Smooth muscle cell of the pulmonary artery (primary cell): ENCODE results near the gene PCDH15. TPM values are rescaled to one million over a fixed set of nuclear protein-coding genes. Genes with fewer than 3 reads are reported as not detected.

ENCODE experiments used
- total RNA-seq: library from RNA; depleted of rRNA; stranded (reverse); fragments of >200 nt; gene quantifications from 2 replicates; pipeline ENCODE4 v1.2.3, GENCODE V29; 2014

Gene PCDH15
- not detected in 2 replicates for total RNA-seq

GRCh38 chr10:54800741-54801421 lies at the start of gene PCDH15:
Gene PCDH15 (minus strand): TSS chr10:54801231. CDS start chr10:54664262, 136,969 bp downstream.

